Fibroblast of lung (primary cell): ENCODE measurements around the gene ETS1. TPM values are rescaled to one million over a fixed set of nuclear protein-coding genes. Genes with fewer than 3 reads are reported as not detected.

Experiments
- DNase-seq, 2 donors: peaks; one replicate each; pipeline versions ENCODE4 v3.0.0 to v3.0.0-alpha.2; 2010; ENCODE audit warnings: low read depth in 2 of 2
- H2AFZ ChIP-seq: 2 replicates; pipeline ENCODE4 v1.5.1; 2012; ENCODE audit warnings: low read length, control low read depth, inconsistent platforms
- H3K27ac ChIP-seq: 2 replicates; pipeline ENCODE4 v1.5.1; 2011; ENCODE audit warnings: low read length, control low read depth; ENCODE audit not compliant: insufficient read depth
- H3K27me3 ChIP-seq: 2 replicates; pipeline ENCODE4 v1.5.1; 2011; ENCODE audit warnings: mild to moderate bottlenecking, low read length; ENCODE audit not compliant: control insufficient read depth, insufficient read depth
- H3K36me3 ChIP-seq: 2 replicates; pipeline ENCODE4 v1.5.1; 2011; ENCODE audit warnings: low read length; ENCODE audit not compliant: control insufficient read depth, insufficient read depth
- H3K4me1 ChIP-seq: 2 replicates; pipeline ENCODE4 v1.5.1; 2011; ENCODE audit warnings: low read length; ENCODE audit not compliant: control insufficient read depth, insufficient read depth; ENCODE audit errors: extremely low read depth
- H3K4me2 ChIP-seq: 2 replicates; pipeline ENCODE4 v1.5.1; 2011; ENCODE audit warnings: low read length, control low read depth; ENCODE audit not compliant: insufficient read depth; ENCODE audit errors: extremely low read depth
- H3K4me3 ChIP-seq, 4 experiments: fragments of 200-600 bp in 1 of 4; sonication (generic) in 1 of 4; replicated peaks in 1 of 4; 2 replicates each; pipeline ENCODE4 v1.5.1; 2011 to 2016; ENCODE audit warnings: low read length in 4 of 4, low read depth in 3 of 4, mild to moderate bottlenecking in 3 of 4, control low read depth in 2 of 4, inconsistent platforms in 1 of 4, mixed read lengths in 1 of 4; ENCODE audit not compliant: insufficient read depth in 1 of 4; ENCODE audit errors: control extremely low read depth in 1 of 4
- H3K79me2 ChIP-seq: 2 replicates; pipeline ENCODE4 v1.5.1; 2012; ENCODE audit warnings: mild to moderate bottlenecking, low read length, inconsistent platforms; ENCODE audit not compliant: control insufficient read depth, insufficient read depth
- H3K9ac ChIP-seq: 2 replicates; pipeline ENCODE4 v1.5.1; 2011; ENCODE audit warnings: mild to moderate bottlenecking, low read length, control low read depth; ENCODE audit not compliant: insufficient read depth
- H3K9me3 ChIP-seq: 2 replicates; pipeline ENCODE4 v1.5.1; 2012; ENCODE audit warnings: low read depth, low read length; ENCODE audit not compliant: control insufficient read depth, insufficient read depth
- H4K20me1 ChIP-seq: 2 replicates; pipeline ENCODE4 v1.5.1; 2011; ENCODE audit warnings: low read length; ENCODE audit not compliant: control insufficient read depth, insufficient read depth; ENCODE audit errors: extremely low read depth
- CTCF ChIP-seq, 2 donors: IDR thresholded peaks in 1 of 2; conservative IDR thresholded peaks in 1 of 2; 1 replicate in 1 of 2; 2 replicates in 1 of 2; pipeline ENCODE4 v1.5.1; 2011 to 2012; ENCODE audit warnings: low read length in 2 of 2, control low read depth in 1 of 2, inconsistent platforms in 1 of 2, low read depth in 1 of 2, mild to moderate bottlenecking in 1 of 2
- EZH2 ChIP-seq: IDR thresholded peaks from 2 replicates; pipeline ENCODE4 v1.5.1; 2012; ENCODE audit warnings: low read length, control low read depth, mild to moderate bottlenecking; ENCODE audit errors: missing control alignments
- polyA plus RNA-seq, 2 donors: library from polyadenylated mRNA; depleted of rRNA in 1 of 2; stranded (reverse) in 1 of 2; unstranded in 1 of 2; fragments of >200 nt; gene quantifications; 2 replicates each; pipeline ENCODE4 v1.2.1, GENCODE V29; 2011 to 2012; ENCODE audit warnings: missing spikeins in 1 of 2
- total RNA-seq: library from RNA; depleted of rRNA; stranded (reverse); fragments of >200 nt; gene quantifications from 2 replicates; pipeline ENCODE4 v1.2.1, GENCODE V29; 2014

Gene ETS1
- total and polyA plus RNA-seq, 2 donors (not counting 1 experiment from before 2014, with no cell fraction given): 51.5 to 51.7 TPM

GRCh38 chr11:128574576-128575011 lies 12.8 kb downstream of the ETS1 start:
- TF ChIP-seq EZH2: no peak
- no peak for TF ChIP-seq CTCF (conservative IDR thresholded peaks at IDR 0.05 in 1 of 2, IDR thresholded peaks at IDR 0.05 in 1 of 2; ENCODE audit: low read depth in 1 of 2, low read length in 2 of 2)
- Histone ChIP-seq H3K4me2 (no peak overlapping the region), H3K9me3 (no peaks in the 10 kb centered on the region), H3K36me3 (no peaks in the 10 kb centered on the region), H2AFZ (no peak overlapping the region), H3K27me3 (no peaks in the 10 kb centered on the region), H3K79me2 (no peaks in the 10 kb centered on the region), H4K20me1 (no peaks in the 10 kb centered on the region), H3K27ac (no peak overlapping the region), H3K4me1 (peaks cover 7% of the 10 kb centered on the region), H3K9ac (no peak overlapping the region), H3K4me3 (no peak overlapping the region)
- DNase-seq: peak in 1 of 2 donors; percentile 41

DNA sequence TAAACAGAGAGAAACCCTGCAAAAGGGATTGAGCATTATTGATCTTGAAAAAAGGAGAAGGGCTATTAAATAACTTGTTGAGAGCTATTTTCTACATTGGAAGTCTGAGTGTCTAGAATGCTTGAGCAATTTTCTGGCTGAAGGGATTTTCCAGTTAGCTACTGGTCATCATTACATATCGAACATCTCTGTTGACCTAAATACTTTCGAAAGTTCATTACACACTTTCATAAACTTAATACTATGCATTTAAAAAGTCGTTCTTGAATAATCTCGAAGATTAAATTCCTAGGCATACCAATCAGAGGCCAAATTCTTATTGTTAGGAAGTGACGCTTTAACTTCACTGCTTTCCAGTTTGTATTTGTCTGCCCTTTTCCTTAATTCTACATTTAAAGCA lies 13.7 kb downstream of the ETS1 start:
- Histone ChIP-seq H3K36me3 (no peaks in the 10 kb centered on the region), H3K9me3 (no peaks in the 10 kb centered on the region), H4K20me1 (no peaks in the 10 kb centered on the region), H3K9ac (no peak overlapping the region), H3K27me3 (no peaks in the 10 kb centered on the region), H3K4me2 (no peak overlapping the region), H3K4me3 (no peak overlapping the region), H3K4me1 (peaks cover 7% of the 10 kb centered on the region), H3K27ac (no peak overlapping the region), H3K79me2 (no peaks in the 10 kb centered on the region), H2AFZ (no peak overlapping the region)
- no peak for TF ChIP-seq EZH2
- no peak for TF ChIP-seq CTCF (conservative IDR thresholded peaks at IDR 0.05 in 1 of 2, IDR thresholded peaks at IDR 0.05 in 1 of 2; ENCODE audit: low read depth in 1 of 2, low read length in 2 of 2)
- DNase-seq: no peak

DNA sequence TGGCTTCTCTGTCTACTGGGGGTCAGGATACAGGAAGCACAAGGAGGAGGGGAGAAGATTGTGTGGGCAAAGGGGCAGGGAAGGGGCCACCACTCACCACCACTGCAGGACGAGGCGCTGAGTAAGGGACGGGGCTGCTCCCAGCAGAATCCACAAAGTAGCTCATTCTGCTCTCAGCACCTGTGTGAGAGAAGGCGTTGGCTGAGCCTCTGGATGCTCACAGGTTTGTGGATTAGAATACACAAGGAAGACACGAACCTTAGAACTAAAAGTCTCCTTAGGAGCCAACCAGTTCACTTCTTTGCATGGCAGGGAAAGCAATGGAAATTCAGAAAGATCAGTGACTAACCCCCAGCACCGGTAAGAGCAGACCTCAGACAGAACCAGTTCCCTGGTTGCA lies 14.4 kb downstream of the ETS1 start:
- H3K9me3 ChIP-seq: no peaks in the 10 kb centered on the region
- no peak for DNase-seq
- H3K4me2 ChIP-seq: no peak overlapping the region
- TF ChIP-seq EZH2: no peak
- no peak for TF ChIP-seq CTCF (conservative IDR thresholded peaks at IDR 0.05 in 1 of 2, IDR thresholded peaks at IDR 0.05 in 1 of 2; ENCODE audit: low read depth in 1 of 2, low read length in 2 of 2)
- H3K27me3 ChIP-seq: no peaks in the 10 kb centered on the region
- H3K27ac ChIP-seq: no peak overlapping the region
- H2AFZ ChIP-seq: no peak overlapping the region
- no peak overlapping the region for H3K4me3 ChIP-seq
- no peaks in the 10 kb centered on the region for H3K36me3 ChIP-seq
- H3K79me2 ChIP-seq: no peaks in the 10 kb centered on the region
- no peaks in the 10 kb centered on the region for H4K20me1 ChIP-seq
- H3K9ac ChIP-seq: no peak overlapping the region
- peaks cover 7% of the 10 kb centered on the region for H3K4me1 ChIP-seq
